CD4-positive, alpha-beta T cell treated with Interleukin-12 subunit alpha and Interleukin-12 subunit beta, for 1 hour (primary cell): ENCODE data around the gene GALNT2.

Experiments
- DNase-seq: peaks from one replicate; pipeline ENCODE4 v3.0.0-alpha.2; 2020

Gene GALNT2

DNA sequence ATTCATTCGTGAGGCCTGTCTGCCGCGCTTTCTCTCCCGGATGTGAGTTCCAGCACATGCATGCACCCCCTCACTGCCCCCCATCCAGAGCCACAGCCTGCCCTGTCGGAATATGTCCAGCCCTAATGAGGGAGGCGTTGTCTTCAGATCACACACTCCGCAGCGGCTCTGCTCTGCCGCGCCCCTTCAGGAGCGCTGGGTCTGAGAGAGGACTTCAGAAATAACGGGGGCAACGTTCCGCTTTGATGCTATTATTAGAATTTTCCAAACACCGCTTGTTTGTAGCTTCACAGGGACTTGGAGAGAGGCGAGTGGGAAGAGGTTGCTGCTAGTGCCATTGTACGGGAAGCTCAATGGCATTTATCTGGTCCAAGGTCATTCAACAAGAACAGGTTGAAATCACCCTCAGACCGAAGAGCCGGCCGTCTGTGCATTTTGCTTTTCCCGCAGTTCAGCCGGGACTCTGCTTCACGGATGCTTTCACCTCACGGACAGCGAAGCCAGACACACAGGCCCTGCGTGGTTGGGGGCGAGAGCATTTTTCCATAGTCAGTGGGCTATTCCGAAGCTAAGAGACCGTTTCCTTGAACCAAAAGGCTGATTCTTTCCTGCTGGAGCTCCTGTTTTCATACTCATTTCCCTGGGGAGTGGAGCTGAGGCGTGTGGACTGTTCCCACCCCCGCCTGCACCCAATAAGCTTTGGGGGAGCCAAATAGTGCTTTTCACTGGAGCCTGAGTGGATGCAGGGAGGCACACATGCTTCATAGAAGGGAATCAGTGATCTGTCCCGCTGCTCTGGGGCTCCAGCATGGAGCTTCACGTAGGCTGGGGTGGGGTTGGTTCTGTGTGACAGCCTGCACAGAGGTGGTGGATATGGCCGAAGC is 69.7 kb downstream of the GALNT2 start:
- DNase-seq = no peak

DNA sequence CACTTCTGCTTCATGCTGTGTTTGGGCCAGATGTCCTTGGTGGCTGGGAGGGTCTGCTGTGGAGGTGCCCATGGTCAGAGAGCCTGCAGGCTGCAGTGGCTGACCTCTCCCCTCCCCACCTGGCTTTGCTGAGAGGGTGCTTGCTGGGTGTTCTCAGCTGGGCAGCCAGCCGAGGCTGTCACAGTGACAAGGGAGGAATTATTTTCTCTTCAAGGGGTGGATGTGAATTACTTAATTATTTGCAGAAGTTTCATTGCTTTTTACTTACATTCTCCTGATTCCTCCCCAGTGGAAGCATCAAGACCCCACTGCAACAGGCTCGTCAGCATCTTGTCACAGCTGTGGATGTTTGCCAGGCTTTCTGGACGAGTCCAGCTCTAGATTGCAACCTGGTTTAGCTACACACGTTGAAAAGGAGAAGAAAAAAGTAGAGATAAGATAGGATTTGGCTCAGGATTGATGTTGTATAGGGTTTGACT is 70.3 kb downstream of the GALNT2 start:
- DNase-seq = no peak

DNA sequence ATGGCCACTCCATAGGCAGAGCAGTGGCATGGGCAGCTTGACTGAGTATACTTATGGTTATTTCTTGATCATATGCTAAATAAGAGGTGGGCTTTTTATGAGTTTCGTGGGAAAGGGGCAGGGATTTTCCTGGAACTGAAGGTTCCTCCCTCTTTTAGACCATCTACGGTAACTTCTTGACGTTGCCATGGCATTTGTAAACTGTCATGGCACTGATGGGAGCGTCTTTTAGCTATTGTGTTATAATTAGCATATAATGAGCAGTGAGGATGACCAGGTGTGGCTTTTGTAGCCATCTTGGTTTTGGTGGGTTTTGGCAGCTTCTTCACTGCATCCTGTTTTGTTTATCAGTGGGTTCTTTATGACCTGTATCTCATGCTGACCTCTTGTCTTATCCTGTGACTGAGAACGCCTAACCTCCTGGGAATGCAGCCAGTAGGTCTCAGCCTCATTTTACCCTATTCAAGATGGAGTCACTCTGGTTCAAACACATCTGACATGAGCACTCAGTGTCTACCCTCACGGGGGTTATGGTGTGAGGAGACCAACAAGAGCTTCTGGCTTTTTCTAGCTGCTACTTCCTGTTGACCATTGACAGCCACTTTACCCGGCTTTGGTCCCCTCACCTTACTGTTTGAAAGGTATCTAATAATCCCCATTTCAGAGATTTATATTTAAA is 71.7 kb downstream of the GALNT2 start:
- no peak for DNase-seq

GRCh38 chr1:230139315-230139714 is 72.3 kb downstream of the GALNT2 start:
- DNase-seq = no peak

GRCh38 chr1:230139741-230140140 is 72.7 kb downstream of the GALNT2 start:
- DNase-seq = no peak

DNA sequence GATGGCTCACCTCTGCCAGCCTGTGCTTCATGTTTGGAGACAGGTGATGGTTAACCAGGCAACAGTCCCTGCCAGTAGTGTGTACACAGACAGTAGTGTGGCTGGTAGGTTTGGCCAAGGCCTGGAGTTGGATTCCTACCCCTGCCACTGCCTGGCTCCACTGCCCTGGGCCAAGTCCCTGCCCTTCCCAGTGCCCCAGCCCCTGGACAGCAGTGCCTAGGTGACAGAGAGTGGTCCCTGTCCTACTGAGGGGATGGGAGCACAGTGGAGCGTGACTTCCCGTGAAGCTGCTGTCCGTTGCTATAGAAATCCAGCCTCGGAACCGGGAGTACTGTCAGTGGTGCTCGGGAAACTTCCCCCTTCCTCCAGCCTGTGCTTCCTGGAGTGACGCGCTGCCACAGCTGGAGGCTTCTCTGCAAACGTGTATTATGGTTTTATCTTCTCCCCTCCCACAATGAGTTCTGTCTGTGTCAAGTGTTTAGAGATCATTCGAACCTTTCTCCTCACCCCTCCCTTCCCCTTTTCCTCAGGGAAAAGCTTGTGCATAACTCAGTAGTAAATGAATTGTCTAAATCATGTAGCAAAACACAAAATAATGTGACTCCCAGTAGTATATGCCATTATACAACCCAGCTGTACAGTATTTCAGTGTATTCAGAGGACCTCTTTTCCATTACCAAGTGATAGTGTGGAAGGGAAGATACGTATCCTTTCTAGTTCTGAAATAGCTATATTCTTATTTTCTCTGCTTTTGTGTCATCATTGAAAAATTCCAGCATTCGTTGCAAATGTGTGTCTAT is 73.4 kb downstream of the GALNT2 start:
- DNase-seq = no peak

DNA sequence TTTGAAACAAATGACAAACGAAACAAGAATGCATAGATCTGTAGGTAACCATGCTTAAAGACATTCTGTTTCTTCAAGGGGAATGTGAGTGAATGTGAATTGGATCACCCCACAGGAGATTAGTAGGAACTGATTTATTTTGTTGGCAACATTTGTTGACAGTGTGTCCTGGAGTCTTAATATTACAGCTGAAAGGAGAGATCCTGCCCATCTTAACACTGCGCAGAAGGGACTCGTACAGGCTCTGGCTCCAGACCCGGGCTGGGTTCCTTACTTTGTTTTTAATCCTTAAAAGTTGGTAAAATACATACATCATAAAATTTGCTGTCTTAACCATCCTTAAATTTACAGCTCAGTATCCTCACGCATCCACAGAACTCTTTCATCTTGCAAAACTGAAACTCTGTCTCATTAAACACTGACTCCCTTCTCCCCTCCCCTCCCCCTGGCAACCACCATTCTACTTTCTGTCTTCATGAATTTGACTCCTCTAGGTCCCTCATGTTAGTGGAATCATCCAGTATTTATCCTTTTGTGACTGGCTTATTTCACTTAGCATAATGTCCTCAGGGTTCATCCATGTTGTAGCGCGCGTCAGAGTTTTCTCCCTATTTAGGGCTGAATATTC is 74.1 kb downstream of the GALNT2 start:
- DNase-seq = no peak

DNA sequence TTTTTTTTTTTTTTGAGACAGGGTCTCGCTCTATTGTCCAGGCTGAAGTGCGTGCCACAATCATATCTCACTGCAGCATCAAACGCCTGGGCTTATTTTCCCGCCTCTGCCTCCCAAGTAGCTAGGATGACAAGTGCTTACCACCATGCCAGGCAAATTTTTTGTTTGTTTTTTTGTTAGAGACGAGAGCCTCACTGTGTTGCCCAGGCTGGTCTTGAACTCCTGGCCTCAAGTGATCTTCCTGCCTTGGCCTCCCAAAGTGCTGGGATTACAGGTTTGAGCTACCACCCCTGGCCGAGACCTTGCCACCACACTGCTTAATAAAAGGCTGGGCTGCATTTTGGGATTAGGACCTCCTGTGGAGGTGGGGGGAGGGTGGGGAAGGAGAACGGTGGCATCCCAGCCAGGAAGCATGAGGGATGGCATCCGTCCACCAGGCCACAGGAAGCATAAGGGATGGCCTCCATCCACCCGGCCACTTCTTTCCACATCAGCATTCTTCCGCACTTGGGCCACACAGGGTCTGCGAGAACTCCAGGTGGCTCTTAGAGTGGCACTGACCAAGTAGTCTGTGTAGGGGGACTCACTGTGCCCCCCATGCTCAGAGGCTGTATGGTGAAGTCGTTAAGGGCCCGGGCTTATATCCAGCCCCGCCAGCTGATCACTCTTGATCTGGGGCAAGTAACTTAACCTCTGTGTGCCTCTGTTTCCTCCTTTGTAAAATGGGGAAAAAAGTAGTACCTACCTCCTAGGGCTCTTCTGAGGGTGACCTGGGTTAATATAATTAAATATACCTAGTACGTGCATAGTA is 75.0 kb downstream of the GALNT2 start:
- DNase-seq = no peak

DNA sequence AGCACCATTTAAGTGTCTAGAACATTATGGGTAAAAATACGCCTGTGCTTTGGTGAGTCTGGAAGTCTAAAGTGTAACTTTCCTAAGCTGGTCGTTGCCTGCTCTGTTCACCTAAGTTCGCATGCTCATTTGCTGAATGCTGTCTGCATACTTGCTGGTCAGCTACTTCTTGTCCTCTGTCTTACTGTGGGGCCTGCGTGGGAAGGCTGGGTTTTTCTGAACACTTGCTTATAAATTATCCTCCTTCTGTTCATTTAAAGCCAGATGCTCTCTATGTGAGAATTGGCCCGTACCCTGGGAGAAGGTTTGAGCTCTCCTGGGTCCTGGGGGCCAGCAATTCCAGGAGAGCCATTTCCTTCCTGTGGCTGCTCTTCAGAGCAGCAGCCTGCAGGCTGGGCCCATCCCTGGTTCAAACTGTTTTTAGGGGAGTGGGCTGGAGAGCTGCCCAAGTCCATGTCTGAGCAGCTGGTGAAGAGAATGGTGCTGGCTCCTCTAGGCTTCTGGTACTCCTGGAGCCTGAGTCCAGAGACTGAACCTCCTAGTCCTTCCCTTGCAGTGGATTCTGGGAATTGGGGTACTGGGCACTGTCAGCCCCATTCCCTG is 75.7 kb downstream of the GALNT2 start:
- no peak for DNase-seq

DNA sequence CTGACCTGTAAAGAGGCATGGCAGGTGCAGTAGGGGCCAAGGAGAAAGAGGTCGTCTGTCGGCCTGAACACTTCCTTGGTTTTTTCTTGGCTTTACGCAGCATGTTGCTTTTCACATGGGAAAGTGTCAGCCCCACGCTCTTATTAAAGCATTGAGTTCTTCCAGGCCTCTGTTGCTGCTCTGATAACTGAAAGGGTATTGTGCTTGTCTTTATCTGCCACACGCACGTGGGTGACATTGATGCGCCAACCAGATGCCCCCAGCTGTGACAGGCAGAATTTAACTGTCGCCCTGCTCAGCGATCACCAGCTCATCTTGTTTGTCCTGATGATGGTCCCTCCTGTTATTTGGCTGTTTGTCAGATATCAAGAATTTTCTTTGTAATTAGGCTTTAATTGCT is 76.5 kb downstream of the GALNT2 start:
- no peak for DNase-seq

DNA sequence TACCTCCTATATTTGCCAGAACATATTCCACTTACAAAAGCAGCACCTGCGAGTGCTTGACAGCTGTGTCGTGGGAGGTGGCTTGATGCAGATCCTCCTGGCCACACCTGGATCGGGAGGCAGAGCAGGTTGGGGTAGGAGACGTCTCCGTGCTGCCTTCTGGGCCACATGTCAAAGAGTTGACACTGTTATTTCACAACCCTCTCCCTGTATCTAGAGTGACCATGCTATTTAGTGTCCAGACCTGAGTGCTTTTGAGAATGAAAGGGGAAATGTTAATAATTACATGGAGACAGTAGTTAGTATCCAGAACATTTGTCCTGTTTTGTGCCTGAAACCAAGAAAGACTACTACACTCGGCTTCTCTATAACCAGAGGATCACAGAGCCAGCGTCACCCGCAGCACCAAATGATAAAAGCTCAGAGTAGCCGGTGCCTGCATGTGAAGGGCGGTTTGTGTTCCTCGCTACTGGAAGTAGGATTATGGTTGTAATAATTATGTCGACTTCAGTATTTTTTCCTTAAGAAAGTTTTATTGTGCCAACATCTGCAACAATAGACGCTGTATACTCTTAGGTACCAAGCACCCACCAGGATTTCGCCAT is 77.1 kb downstream of the GALNT2 start:
- DNase-seq = no peak

- DNase-seq = no peak
Observed at GRCh38 chr1:230144758-230145504, 77.9 kb downstream of the GALNT2 start.

DNA sequence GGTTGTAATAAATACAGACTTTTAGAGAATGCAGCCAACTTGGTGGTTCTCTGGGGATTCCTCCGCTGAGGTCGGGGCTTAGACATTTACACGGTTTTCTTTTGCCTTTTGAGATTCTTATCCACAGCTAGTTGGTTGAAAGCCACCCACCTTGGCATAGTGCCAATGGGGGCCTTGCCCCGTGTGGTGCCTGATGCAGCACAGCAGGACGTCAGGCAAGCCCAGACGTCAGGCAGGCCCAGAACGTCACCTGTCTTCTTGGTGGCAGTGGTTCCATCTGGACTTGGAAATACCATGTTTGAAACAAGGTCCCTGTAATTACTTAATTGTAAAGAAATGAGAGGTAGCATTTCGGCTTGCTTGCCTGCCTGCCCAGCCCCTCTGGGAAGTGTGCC is 78.5 kb downstream of the GALNT2 start:
- no peak for DNase-seq

- DNase-seq = no peak
Observed at GRCh38 chr1:230145953-230146476, 79.0 kb downstream of the GALNT2 start.

- DNase-seq = no peak
Observed at GRCh38 chr1:230146709-230147108, 79.7 kb downstream of the GALNT2 start.

DNA sequence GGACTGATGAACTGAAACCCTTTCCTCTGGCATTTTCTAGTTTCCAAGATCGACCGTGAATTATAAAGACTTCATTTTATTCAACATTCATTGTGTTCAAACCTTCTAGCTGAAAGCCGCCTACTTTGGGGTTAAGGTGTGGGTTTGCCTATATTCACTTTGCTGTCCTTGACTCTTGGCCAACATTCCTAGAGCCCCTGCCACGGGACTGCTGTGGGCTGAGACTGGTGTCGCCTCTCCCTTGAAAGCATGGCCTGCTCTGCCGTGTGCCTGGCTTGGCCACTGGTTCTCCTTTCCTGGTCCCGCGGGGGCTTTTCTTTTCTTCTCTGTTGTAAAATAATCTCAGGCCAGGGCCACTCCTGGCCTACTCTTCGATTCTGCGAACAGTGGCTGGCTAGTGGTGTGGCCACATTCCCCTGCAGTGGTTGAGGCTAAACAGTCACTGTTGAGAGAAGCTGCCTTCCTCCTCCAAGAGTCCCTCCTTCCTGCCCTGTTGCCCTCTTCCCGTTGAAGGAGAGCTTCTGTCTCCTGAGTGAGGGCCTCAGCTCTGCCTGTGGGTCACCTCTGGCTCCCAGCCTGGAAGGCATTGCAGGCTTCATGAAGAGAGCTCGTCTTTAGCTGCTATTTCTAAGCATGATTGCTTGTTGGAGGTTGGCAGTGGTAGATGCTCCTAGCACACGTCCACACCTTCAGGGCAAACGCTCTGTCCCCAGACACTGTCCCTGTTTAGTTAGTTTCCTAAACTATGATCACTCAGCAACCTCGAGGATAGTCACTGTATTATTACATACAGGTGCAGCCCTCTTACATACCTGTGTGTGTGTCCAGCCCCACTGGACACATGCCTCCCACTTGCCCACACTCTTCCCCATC is 80.5 kb downstream of the GALNT2 start:
- DNase-seq = no peak

DNA sequence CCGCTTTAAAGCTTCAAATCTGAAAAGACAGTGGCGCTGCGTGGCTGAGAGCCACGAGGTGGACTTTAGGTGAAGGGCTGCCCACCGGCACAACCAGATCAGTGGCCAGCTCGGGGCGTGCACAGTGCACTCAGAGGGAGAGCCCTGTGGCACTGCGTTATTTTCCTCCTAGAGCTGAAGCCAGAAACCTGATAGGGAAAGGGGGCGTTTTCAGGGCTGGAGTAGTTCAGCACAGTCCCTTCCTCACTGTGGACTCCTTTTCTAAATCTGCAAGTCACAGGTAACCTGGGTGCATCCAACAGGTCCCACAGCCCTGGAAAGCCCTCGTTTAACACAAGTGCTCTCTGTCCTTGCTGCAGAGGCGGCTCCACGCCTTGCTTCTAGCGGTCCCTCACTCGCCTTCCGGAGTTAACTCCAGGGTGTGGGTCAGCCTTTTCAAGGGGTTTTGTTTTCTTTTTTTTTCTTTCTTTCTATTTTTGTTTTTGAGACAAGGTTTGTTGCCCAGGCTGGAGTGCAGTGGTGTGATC is 81.2 kb downstream of the GALNT2 start:
- no peak for DNase-seq

DNA sequence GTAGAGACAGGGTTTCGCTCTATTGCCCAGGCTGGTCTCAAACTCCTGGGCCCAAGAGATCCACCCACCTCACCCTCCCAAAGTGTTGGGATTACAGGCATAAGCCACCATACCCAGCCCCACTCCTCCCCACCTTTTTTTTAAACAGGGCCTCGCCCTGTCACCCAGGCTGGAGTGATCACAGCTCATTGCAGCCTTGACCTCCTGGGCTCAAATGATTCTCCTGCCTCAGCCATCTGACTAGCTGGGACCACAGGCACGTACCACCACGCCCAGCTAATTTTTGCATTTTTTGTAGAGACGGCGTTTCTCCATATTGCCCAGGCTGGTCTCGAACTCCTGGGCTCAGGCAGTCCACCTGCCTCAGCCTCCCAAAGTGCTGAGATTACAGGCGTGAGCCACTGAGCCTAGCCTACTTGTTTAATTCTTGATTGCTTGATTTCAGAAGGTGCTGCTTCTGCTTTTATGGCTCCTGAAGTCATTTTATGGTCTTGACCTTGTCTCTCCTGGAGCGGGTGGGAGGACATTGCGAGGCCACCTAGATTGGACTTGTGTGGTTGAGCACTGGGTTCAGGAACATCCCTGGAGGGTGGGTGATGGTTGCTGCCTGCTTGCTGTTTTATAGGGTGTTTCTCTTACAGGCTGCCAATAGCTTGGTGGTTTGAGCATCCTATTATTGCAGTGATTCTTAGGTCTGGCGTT is 81.9 kb downstream of the GALNT2 start:
- DNase-seq = no peak
